Right cardiac atrium (tissue), 5 donors: ENCODE measurements around the gene ENDOD1. TPM values are rescaled to one million over a fixed set of nuclear protein-coding genes. Genes with fewer than 3 reads are reported as not detected.
"Not testable (repeated sequence)": the region's sequence is repeated elsewhere in the genome, so short reads cannot be mapped to it uniquely, and the experiment has no call there.

ENCODE experiments used
- ATAC-seq, 2 donors: fragments of 200-7000 bp; cut with Tn5 transposase; one replicate each; pipeline versions ENCODE4 v1.8.0 to v1.9.1; 2020; ENCODE audit warnings: moderate library complexity in 2 of 2, mild to moderate bottlenecking in 1 of 2
- DNase-seq, 3 donors: peaks; one replicate each; pipeline ENCODE4 v3.0.0-alpha.2; 2020
- H3K27ac ChIP-seq: one replicate; pipeline ENCODE4 v1.5.1; 2013; ENCODE audit warnings: mild to moderate bottlenecking, low read length, control low read depth, moderate library complexity
- H3K27me3 ChIP-seq: one replicate; pipeline ENCODE4 v1.6.1; 2013; ENCODE audit not compliant: control insufficient read depth, insufficient read depth
- H3K4me1 ChIP-seq: one replicate; pipeline ENCODE4 v1.6.1; 2013; ENCODE audit warnings: low read length; ENCODE audit not compliant: control insufficient read depth, insufficient read depth
- H3K4me3 ChIP-seq: one replicate; pipeline ENCODE4 v1.5.1; 2013; ENCODE audit warnings: low read length, control low read depth
- H3K9me3 ChIP-seq: one replicate; pipeline ENCODE4 v1.6.1; 2013; ENCODE audit warnings: low read length; ENCODE audit not compliant: control insufficient read depth
- WGBS: extraction: QIAGEN DNeasy Blood & Tissue Kit; methylation state at CpG from one replicate; pipeline ENCODE4 v1.1.7; 2013; 5-methylcytosine and 5-hydroxymethylcytosine counted together
- intact Hi-C, 4 donors: fragments of 100-400 bp; cut with DNase I; formaldehyde crosslinking; loops; one replicate each; pipeline versions ENCODE4 v1.11.0 to v1.14.0; 2022 to 2023
- long read RNA-seq, 4 donors: library from polyadenylated mRNA; unstranded; transcript quantifications; one replicate each; pipeline ENCODE4 v2.0.0, GENCODE V29; 2020 to 2021
- polyA plus RNA-seq: library from polyadenylated mRNA; stranded (reverse); fragments of 200-250 nt; gene quantifications from one replicate; pipeline ENCODE4 v1.2.3, GENCODE V29; 2013
- total RNA-seq, 4 donors: library from RNA; stranded (reverse); fragmentation: NEBNext Ultra II Directional; extraction: Animal tissue kit (Norgen Biotek cat#: 25700); gene quantifications; one replicate each; pipeline ENCODE4 v1.2.1, GENCODE V29; 2021
- donor health status: healthy with polysubstance abuse.
- donor health status: DM: no; HTN: yes; CAD: no.
- donor health status: DM: no; HTN: no; CAD: no.
- donor health status: DM: no; HTN: yes; CAD: no; lungs with severe emphysema.
- donor health status: DM: yes; HTN: yes; CAD: no.

Gene ENDOD1, protein sequence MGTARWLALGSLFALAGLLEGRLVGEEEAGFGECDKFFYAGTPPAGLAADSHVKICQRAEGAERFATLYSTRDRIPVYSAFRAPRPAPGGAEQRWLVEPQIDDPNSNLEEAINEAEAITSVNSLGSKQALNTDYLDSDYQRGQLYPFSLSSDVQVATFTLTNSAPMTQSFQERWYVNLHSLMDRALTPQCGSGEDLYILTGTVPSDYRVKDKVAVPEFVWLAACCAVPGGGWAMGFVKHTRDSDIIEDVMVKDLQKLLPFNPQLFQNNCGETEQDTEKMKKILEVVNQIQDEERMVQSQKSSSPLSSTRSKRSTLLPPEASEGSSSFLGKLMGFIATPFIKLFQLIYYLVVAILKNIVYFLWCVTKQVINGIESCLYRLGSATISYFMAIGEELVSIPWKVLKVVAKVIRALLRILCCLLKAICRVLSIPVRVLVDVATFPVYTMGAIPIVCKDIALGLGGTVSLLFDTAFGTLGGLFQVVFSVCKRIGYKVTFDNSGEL
- total RNA-seq (10 to 100 TPM; 12.0 to 19.5 (median 14.6) TPM), polyA plus RNA-seq (8.8 TPM)
- long read RNA-seq, donor 1, full-length matches to known transcripts, result 18 of 22 reads
- long read RNA-seq, donor 1, partial matches to known transcripts, result 4 of 22 reads
- long read RNA-seq, donor 1, other reads (novel, unspliced or antisense), result 0 of 22 reads
- long read RNA-seq, donor 2, full-length matches to known transcripts, result 11 of 11 reads
- long read RNA-seq, donor 2, partial matches to known transcripts, result 0 of 11 reads
- long read RNA-seq, donor 2, other reads (novel, unspliced or antisense), result 0 of 11 reads
- long read RNA-seq, donor 3, full-length matches to known transcripts, result 65 of 75 reads
- long read RNA-seq, donor 3, partial matches to known transcripts, result 0 of 75 reads
- long read RNA-seq, donor 3, other reads (novel, unspliced or antisense), result 10 of 75 reads
- long read RNA-seq, donor 4, full-length matches to known transcripts, result 13 of 15 reads
- long read RNA-seq, donor 4, partial matches to known transcripts, result 2 of 15 reads
- long read RNA-seq, donor 4, other reads (novel, unspliced or antisense), result 0 of 15 reads

DNA sequence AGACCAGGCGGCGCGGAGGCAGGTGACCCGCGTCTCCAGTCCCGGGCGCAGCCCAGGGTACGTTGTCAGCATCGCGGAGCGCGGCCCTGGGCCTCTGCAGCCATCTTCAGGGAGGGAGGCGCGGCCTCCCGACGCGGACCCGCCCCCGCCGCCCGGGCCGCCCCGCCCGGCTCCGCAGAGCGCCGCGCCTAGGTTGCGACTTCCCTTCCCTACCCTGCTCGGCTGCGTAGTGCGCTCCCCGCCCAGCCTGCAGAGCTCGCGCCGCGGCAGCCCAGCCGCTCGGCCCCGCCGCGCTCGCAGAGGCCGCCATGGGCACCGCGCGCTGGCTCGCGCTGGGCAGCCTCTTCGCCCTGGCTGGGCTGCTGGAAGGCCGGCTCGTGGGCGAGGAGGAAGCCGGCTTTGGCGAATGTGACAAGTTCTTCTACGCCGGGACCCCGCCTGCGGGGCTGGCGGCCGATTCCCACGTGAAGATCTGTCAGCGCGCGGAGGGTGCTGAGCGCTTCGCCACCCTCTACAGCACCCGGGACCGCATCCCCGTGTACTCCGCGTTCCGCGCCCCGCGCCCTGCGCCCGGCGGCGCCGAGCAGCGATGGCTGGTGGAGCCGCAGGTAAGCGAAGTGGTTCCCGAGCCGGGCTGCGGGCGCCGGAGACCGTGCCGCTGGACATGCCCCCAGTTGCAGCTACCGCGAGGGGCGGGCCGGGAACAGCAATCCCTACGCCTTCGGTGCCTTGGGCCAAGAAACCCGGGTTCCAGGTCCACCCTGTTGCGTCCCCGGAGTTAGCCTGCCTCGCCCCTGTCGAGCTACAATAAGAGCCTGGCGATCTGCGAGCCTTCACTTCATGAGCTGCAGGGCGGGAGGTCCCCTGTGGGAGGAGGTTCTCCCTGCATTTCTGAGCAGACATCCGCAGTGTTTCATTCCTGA is at the start of gene ENDOD1:
Gene ENDOD1 (plus strand): TSS at position 227 of the 923 bp plus-strand sequence. CDS start 82 bp downstream, at position 309.
- Histone ChIP-seq H3K4me3 (peak within 1 kb of the TSS; percentile 52), H3K9me3 (no peaks in the 10 kb centered on the region), H3K27me3 (no peaks in the 10 kb centered on the region), H3K4me1 (peaks cover 5% of the 10 kb centered on the region), H3K27ac (peak within 1 kb of the TSS; percentile 86)
- intact Hi-C loops, result loop anchor here in 1 of 4 donors (10.0 kb wide), 1 partner anchor 55 kb away; no protein-coding TSS in a partner anchor
- ATAC-seq, result peak; percentile 98 to 99
- WGBS, result under 1% methylated on average over 106 of the region's 106 CpGs
- DNase-seq, result peak; percentile 86 to 95 (median 94)

DNA sequence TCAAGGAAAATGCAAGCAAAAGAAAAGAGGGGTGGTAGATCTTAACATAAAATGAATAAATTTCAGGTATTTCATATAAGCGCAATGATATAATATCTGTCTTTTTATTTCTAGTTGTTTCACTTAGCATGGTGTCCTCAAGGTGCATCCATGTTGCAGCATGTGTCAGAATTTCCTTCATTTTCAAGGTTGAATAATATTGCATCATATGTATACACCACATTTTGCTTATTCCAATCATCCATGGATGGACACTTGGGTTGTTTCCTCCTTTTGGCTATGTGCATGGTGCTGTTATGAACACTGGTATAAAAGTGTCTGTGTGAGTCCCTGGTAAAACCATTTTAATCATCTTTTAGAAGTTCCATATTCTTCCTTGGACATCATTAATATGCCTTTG is 47.4 kb upstream of the ENDOD1 start:
- no peaks in the 10 kb centered on the region for H3K27me3 ChIP-seq
- H3K4me3 ChIP-seq, result no peak overlapping the region
- no peak overlapping the region for H3K27ac ChIP-seq
- intact Hi-C loops, result no loop called here
- ATAC-seq (no peak), DNase-seq (no peak)
- H3K9me3 ChIP-seq, result no peaks in the 10 kb centered on the region
- no peaks in the 10 kb centered on the region for H3K4me1 ChIP-seq
- 99% methylated on average over 1 of the region's 1 CpG for WGBS

DNA sequence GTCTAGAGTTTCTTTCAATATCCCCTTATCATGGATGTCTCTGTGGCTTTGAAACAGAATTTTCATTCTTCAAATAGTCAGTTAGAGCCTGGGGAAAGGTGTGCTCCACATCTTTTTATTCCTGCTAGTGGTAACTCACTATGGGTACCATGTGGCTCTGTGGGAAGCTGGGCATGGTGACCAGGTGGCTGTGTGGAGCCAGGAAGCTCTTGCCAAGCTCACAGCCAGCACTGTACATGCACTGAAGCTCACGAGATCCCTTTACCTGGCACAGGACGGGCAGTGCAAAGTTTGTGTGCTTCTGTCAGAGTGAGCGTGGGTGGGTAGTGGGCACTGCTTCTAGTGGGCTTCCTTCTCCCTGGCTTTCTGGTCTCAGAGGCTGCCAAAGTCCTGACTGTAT is 46.7 kb upstream of the ENDOD1 start:
- no peak for ATAC-seq
- Histone ChIP-seq H3K9me3 (no peaks in the 10 kb centered on the region), H3K27me3 (no peaks in the 10 kb centered on the region), H3K27ac (no peak overlapping the region), H3K4me3 (no peak overlapping the region), H3K4me1 (no peaks in the 10 kb centered on the region)
- intact Hi-C loops, result no loop called here
- no peak for DNase-seq
- 77% methylated on average over 3 of the region's 3 CpGs for WGBS

DNA sequence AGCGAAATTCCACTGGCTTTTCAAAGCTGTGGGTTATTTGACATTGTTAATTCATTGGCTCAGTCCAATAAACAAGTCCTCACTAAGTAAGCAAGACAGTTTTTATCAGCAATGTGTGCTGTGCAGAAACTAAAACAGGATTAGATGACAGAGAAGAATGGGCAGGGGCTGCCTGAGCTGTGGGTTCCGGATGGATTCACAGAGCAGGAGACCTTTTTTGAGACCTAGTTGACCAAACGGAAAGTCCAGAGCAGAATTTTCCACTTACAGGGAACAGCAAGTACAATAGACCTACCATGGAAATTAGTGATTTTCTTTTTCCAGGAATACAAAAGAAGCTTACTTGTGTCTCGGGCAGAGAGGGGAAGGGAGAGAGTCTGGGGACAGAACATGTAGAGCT is 45.6 kb upstream of the ENDOD1 start:
- DNase-seq (no peak), ATAC-seq (peak; percentile 31 to 89)
- no peaks in the 10 kb centered on the region for H3K9me3 ChIP-seq
- H3K4me1 ChIP-seq, result no peaks in the 10 kb centered on the region
- intact Hi-C loops, result no loop called here
- H3K27ac ChIP-seq, result no peak overlapping the region
- no peaks in the 10 kb centered on the region for H3K27me3 ChIP-seq
- WGBS, result 60% methylated on average over 4 of the region's 4 CpGs
- no peak overlapping the region for H3K4me3 ChIP-seq

DNA sequence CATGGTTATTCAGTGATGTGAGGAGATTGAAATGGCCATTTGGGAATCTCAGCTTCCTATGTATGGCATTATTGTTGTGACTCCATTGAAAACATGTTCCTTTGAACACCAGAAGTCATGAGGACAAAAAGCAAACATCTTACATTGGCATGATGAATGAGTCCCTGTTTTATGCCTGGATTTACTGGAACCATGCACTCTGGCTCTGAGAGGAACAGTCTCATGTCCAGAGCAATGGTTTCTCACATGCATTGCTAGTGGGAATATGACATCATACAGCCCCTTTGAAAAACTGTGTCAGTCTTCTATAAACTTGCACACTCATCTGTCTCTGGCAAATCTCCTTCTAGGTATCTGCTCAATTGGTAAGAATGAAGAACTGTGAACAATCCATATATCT is 43.8 kb upstream of the ENDOD1 start:
- no peaks in the 10 kb centered on the region for H3K9me3 ChIP-seq
- ATAC-seq, result no peak
- intact Hi-C loops, result no loop called here

DNA sequence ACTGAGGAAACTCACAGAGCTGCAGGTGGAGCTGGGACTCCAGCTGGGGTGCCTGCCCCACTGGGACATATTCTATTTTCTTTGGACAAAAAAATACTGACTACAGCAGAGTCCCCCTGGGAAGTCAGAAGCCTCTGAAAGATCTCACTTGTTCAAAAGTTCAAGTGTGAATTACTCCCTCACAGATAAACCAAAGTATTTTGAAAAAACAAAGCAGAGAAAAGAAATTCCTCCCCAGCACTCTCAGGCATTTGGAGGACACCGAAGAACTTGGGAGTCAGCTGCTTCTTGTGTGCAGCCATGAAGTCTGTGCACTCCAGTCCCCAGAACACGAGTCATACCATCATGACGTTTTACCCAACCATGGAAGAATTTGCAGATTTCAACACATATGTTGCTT is 40.5 kb upstream of the ENDOD1 start, which contains the start of gene KDM4F:
Gene KDM4F (plus strand): TSS at position 301 of the 400 bp plus-strand sequence.
- intact Hi-C loops, H3K27me3 ChIP-seq, H3K9me3 ChIP-seq: not testable (repeated sequence)

More for the DNA sequence above, 43.8 kb upstream of the ENDOD1 start:
- Histone ChIP-seq H3K27me3 (no peaks in the 10 kb centered on the region), H3K4me3 (no peak overlapping the region), H3K4me1 (no peaks in the 10 kb centered on the region), H3K27ac (no peak overlapping the region)
- no peak for DNase-seq

DNA sequence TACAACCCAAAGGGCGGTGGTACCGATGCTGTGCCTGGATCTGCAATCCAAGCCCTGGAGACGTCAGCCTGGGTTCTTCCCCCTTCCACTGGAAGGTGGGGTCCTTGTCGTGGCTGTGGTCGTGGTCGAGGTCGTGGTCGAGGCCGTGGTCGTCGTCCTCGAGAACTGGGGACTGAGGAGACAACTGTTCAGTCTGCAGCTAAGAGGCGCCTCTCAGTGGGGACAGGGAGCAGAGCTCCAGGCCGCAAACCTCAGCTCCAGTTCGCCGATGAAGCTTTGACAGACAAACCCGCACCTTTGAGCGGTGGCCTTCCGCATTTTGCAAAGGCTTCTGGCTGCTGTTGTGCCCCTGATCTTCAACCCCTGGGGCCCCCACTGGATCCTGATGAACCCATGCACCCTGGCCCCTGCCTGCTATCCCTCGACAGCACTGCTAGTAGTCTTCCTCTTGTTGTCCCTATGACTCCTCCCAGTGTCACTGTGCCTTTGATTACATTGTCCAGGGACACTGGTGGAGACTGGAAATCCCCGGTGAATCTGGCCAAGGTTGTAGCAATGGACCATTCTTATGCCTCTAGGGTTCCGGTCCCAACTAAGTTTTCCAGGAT is 38.9 kb upstream of the ENDOD1 start:
- Histone ChIP-seq H3K4me1 (no peaks in the 10 kb centered on the region), H3K4me3 (no peak overlapping the region), H3K27me3 (no peaks in the 10 kb centered on the region), H3K9me3 (no peaks in the 10 kb centered on the region), H3K27ac (no peak overlapping the region)
- ATAC-seq (no peak), DNase-seq (no peak)
- WGBS, result 89% methylated on average over 22 of the region's 22 CpGs
- intact Hi-C loops, result no loop called here

More for the DNA sequence above, 40.5 kb upstream of the ENDOD1 start, which contains the start of gene KDM4F:
- not testable (repeated sequence) for ATAC-seq, H3K4me1 ChIP-seq, H3K27ac ChIP-seq, DNase-seq, H3K4me3 ChIP-seq
- WGBS, result 43% methylated on average over 3 of the region's 3 CpGs

DNA sequence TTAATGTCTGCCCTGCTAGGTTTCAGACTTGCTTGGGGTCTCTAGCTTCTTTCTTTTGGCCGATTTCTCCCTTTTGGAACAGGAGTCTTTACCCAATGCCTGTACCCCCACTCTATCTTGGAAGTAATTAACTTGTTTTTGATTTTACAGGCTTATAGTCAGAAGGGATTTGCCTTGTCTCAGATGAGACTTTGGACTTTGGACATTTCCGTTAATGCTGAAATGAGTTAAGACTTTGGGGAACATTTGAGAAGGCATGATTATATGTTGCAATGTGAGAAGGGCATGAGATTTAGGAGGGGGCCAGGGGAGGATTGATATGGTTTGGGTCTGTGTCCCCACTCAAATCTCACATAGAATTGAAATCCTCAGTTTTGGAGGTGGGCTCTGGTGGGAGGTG is 35.3 kb upstream of the ENDOD1 start:
- intact Hi-C loops, result no loop called here
- ATAC-seq (no peak), DNase-seq (no peak)
- Histone ChIP-seq H3K27ac (no peak overlapping the region), H3K9me3 (no peaks in the 10 kb centered on the region), H3K4me1 (no peaks in the 10 kb centered on the region), H3K4me3 (no peak overlapping the region), H3K27me3 (no peaks in the 10 kb centered on the region)
- 91% methylated on average over 2 of the region's 2 CpGs for whole genome bisulfite sequencing

DNA sequence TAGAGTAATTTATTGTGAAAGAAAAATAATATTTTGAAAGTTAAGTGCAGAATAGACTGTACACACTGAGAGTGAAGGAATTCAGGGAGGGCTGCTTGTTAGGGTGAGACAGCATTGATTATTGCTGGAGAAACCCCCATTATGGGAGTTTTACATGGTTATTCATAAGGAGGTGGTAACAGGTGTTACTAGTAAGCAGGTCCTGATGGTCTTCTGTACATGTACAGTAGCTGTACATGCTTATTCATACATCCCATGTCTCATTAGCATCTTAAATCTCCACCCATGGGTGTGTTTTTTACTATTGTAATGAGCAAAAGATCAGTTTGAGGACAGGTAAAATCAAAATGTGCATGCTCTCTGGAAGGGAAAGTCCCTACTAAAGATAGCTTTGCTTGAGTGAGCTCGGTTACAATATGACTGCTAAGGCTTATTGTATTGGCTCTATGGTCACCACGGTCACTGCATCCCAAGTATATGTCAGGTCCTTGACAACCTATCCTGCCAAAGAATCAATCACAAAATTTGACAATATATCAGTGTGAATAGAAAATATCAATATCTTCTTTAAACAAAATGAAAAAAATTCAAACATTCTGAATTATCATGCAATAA is 34.3 kb upstream of the ENDOD1 start:
- Histone ChIP-seq H3K27me3 (no peaks in the 10 kb centered on the region), H3K4me3 (no peak overlapping the region), H3K4me1 (no peaks in the 10 kb centered on the region), H3K27ac (no peak overlapping the region), H3K9me3 (no peaks in the 10 kb centered on the region)
- 44% methylated on average over 2 of the region's 2 CpGs for WGBS
- ATAC-seq, result no peak
- intact Hi-C loops, result no loop called here
- DNase-seq, result no peak
